Stimulated activated CD4-positive, alpha-beta T cell treated with anti-CD3 and anti-CD28 coated beads, Interleukin-2, amount 100 ng/mL, for 48 hours (primary cell): ENCODE measurements around the gene CBLB.
A peak's percentile ranks its signal among the peaks of the same experiment; 100 is the strongest.

Experiments used
- DNase-seq, 2 donors: peaks; one replicate each; pipeline ENCODE4 v3.0.0-alpha.2; 2020

CBLB gene

GRCh38 chr3:105868742-105869530, at the start of gene CBLB:
Gene CBLB (minus strand): TSS chr3:105869012. CDS start chr3:105867577, 1,435 bp downstream.
- DNase-seq = peak; percentile 71 to 72

DNA sequence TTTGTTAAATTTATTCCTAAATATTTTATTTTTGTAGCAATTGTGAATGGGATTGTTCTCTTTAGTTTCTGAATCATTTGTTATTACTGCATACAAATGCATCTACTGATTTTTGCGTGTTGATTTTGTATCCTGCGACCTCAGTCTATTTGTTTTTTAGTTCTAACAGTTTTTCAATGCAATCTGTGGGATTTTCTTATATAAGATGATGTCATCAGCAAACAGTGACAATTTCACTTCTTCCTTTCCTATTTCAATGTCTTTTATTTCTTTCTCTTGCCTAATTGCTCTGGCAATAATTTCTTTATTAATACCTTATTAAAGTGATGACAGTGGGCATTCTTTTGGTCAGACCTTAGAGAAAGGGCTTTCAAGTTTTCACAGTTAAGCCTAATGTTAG, 48.0 kb upstream of the CBLB start:
- no peak for DNase-seq

DNA sequence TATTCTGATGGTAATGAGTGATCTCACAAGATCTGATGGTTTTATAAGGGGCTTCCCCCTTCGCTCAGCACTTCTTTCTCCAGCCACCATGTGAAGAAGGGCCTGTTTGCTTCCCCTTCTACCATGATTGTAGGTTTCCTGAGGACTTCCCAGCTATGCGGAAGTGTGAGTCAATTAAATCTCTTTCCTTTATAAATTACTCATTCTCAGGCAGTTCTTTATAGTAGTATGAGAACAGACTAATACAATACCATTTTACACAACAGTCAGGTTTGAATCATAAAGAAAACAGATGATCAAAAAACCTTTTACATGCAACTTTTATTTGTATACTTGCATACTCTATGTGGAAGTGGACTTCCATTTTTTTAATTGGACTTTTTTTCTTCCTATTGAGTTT, 46.7 kb upstream of the CBLB start:
- DNase-seq = no peak

DNA sequence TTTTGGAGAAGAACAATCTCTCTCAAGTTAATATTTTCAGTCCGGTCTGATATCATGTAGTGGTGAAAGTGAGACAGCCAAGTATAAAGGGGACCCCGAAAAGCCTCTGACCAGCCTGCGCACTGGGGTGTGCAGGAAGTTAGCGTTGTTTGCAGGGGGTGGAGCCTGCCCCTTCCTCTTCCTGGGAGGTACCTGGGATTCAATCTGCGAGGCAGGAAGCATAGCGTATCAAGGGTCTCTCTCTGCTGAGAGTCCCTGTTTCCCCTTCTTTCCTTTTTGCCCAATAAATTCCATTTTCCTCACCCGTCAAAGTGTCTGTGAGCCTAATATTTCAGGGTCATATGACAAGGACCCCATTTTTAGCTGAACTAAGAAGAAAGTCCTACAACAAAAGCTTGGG, 44.8 kb upstream of the CBLB start:
- DNase-seq = no peak

GRCh38 chr3:105912891-105913290, 44.1 kb upstream of the CBLB start:
- no peak for DNase-seq

GRCh38 chr3:105911496-105911895, 42.7 kb upstream of the CBLB start:
- DNase-seq = no peak

- no peak for DNase-seq
Observed at GRCh38 chr3:105907777-105908176, 39.0 kb upstream of the CBLB start.

DNA sequence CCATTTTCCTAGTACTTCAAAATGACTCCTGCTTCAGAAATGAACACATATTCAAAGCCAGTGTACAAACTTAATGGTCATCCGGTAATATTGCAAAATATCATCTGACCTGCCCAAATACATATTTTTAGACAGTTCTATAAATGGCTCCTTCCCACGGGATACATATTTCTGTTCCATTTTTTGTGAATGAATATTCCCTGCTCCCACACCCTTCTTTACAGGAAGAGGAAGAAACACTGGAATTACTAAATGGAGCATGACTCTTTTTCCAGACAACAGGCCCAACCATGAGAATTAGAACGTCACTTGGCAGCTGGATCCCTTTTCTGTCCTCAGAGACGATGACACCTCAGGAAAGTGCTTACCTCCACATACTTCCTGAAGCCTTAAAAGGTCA, 38.0 kb upstream of the CBLB start:
- no peak for DNase-seq

GRCh38 chr3:105906345-105906744, 37.5 kb upstream of the CBLB start:
- DNase-seq = no peak

- no peak for DNase-seq
Observed at GRCh38 chr3:105905328-105905727, 36.5 kb upstream of the CBLB start.

- DNase-seq = no peak
Observed at GRCh38 chr3:105904678-105905284, 36.0 kb upstream of the CBLB start.

- no peak for DNase-seq
Observed at GRCh38 chr3:105904251-105904650, 35.4 kb upstream of the CBLB start.

- no peak for DNase-seq
Observed at GRCh38 chr3:105899516-105899915, 30.7 kb upstream of the CBLB start.

DNA sequence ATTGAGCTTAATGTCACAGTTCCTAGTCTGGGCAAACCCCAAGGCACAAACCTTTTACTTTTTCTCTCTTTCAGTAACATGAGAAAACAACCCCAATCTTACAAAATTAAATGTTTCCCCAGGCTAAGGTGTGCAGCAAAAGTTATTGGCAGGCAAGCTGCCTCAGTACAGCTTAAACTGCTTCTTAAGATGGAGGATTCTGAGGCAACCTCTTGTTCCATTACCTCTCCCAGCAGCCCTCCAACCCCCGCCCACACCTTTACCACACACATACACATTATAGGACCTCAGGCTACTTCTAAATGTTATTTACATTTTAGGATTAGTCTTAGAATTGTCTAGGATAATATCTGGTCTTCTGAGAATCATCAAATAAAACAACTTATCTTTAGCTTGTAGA, 22.3 kb upstream of the CBLB start:
- no peak for DNase-seq

DNA sequence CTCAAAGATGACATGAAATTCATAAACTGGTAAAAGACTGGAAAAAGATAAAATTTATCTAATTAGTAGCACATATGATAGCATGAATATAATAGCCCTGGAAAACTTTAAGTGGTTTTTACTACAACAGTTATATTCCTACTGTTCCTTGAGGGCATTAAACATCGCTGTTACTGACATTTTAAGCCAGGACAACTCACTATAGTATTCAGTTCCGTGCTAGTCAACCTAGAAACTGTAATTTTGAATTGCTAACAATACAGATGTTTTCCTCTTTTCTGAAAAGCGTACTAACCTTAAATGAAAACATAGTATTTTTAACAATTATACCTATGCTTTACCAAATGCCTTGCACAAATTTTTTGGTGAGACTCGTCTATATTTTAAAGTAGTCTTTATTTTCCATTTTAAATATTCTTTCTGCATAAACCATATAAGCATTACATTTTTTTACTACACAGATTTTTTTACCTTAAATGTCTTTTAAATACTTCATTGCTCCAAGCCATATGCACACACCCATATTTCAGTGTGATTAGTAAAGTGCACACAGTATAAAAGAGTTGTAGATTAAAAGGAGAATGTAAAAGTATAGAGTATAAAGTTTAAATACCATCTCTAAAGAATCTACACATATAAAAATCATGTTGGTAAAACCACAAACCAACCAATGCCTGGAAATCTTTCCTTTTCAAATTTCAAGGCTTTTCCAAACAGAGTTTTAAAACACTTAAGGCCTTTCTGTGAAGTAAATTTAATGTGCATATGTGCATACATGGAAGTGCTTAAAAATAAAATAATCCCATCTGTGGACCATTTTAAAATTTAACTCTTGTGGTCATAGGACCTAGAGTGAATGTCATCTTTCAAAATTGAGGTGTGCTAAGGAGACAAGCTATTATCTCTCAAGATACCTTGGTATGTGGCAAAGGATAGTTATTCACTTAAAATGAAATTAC, 20.1 kb upstream of the CBLB start:
- DNase-seq = no peak

GRCh38 chr3:105885256-105885655, 16.4 kb upstream of the CBLB start:
- no peak for DNase-seq

DNA sequence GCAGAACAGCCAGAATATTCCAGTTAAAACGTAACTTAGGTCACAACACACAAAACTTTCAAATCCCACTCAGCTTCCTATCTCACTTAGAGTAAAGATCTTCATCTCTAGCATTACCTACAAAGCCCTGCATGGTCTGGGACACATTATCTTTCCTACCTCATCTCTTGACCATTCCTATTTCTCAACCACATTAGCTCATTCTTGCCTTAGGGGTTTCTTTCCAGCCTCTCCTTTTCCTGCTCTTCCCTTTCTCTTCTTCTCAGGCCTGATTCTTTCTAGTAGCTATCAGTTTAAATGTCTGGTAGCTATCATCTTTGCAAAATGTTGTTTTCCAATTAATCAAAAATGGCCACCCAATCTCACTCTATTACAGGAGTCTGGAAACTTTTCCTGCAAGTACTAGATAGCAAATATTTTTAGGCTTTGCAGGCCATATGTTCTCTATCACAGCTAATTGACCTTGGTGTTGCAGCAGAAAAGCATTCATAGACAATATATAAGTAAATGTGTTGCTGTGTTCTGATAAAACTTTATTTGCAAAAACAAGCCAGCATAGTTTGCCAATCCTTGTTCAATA, 15.1 kb upstream of the CBLB start:
- DNase-seq = no peak

DNA sequence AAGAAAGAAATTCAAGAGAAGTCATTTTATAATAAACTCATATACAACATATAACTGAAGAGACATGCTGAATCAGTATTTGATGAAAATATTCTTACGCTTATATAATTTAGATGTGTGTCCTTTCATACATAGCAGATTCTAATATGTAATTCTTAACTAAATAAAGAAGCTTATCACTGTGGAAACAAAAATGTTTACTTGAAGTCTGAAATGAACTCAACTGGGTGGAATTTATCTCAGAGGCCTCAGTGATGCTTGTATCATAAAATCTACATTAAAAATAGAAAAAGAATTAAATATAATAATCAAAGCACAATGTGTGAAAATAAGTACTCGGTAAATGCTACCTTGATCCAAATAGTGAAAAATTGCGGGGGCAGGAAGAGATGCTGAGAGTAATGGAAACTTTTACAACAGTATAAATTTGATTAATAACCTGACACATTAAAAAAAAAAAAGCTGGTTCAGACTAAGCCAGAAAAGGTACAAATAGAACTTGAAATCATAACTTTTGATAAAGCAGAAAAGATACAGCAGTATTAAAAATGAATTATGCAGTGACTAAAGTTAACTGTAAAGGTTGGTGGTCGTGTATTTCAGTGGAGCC, 12.0 kb upstream of the CBLB start:
- no peak for DNase-seq

DNA sequence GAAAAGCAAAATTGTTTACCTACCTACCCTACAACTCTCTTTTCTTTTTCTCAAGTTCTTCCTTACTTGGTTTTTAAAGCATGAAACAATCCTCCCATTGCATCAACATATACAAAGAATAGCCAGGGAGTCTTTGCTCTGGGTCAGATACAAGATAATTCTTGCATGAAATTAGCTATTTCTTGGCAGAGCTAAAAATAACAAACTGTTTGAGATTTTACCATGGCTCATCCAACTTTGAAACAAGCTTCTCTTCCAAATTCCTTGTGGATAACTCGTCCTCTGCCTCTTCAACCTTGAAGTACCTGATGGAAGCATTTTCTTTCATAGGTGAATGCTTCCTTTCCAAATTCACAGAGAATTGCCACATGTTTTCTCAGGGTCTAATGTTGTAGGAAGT, 9.2 kb upstream of the CBLB start:
- DNase-seq = no peak

- no peak for DNase-seq
Observed at GRCh38 chr3:105877336-105877910, 8.6 kb upstream of the CBLB start.

DNA sequence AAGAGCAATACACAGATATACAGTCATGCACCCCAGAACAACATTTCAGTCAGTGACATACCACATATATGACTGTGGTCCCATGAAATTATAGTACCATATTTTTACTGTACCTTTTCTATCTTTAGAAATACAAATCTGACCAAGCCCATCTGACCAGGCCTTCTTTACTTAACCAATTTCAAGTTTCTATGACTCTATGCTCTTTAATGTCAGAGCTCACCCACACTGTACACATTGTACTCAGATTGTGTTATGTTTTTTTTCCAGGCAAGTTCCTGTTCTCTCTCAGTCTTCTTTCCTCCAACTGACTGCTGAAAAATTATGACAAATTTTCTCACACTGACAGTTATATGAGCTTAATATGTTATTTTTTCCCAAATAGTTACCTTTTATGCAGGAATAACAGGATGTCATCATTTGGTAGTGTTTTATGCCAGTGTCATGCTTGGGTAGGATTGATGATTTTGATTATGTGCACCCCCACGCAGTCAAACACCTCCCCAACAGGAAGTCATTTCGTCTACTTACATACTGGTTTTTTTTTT, 8.0 kb upstream of the CBLB start:
- DNase-seq = no peak
